ENCODE measurements around the gene AGPS.

Gene AGPS

DNA sequence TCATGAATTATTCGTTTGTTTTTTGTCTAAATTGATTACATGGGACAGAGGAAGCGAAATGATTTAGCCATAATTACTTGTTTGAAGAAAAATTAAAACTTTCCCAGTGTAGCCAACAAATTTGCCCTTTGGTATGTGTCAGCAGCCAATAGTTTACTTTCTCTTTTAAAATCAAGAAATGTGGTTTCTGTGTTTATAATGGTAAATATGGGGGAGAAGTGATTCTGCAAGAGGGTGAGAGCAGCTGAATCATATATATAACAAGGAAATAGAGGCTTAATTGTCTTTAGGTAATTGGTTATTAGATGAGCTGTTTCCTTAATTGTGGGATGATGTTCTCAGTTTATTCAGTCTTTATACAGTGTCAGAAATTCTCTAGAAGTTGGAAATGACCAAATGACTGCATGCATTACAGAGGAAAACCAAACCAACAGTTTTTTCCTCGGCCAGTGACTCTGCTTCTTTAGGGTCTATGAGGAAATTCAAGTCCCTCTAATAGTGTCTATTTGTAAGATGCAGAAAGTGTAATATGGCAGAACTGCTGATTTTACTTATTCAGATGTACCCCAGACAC lies 132.9 kb downstream of the AGPS start:
- H3K4me3 ChIP-seq (replicated peaks; ENCODE audit: low read depth, low read length) = no peak overlapping the region
- no peak for DNase-seq (ENCODE audit: extremely low read depth, low read depth)
- TF ChIP-seq, protein P1, sequence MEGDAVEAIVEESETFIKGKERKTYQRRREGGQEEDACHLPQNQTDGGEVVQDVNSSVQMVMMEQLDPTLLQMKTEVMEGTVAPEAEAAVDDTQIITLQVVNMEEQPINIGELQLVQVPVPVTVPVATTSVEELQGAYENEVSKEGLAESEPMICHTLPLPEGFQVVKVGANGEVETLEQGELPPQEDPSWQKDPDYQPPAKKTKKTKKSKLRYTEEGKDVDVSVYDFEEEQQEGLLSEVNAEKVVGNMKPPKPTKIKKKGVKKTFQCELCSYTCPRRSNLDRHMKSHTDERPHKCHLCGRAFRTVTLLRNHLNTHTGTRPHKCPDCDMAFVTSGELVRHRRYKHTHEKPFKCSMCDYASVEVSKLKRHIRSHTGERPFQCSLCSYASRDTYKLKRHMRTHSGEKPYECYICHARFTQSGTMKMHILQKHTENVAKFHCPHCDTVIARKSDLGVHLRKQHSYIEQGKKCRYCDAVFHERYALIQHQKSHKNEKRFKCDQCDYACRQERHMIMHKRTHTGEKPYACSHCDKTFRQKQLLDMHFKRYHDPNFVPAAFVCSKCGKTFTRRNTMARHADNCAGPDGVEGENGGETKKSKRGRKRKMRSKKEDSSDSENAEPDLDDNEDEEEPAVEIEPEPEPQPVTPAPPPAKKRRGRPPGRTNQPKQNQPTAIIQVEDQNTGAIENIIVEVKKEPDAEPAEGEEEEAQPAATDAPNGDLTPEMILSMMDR (IDR thresholded peaks at IDR 0.05; ENCODE audit: low read depth, low read length, missing control alignments) = no peak

GRCh38 chr2:177528351-177528933 lies 135.9 kb downstream of the AGPS start:
- H3K4me3 ChIP-seq (replicated peaks; ENCODE audit: low read depth, low read length) = no peak overlapping the region
- TF ChIP-seq, protein P1 (IDR thresholded peaks at IDR 0.05; ENCODE audit: low read depth, low read length, missing control alignments) = no peak
- no peak for DNase-seq (ENCODE audit: extremely low read depth, low read depth)

DNA sequence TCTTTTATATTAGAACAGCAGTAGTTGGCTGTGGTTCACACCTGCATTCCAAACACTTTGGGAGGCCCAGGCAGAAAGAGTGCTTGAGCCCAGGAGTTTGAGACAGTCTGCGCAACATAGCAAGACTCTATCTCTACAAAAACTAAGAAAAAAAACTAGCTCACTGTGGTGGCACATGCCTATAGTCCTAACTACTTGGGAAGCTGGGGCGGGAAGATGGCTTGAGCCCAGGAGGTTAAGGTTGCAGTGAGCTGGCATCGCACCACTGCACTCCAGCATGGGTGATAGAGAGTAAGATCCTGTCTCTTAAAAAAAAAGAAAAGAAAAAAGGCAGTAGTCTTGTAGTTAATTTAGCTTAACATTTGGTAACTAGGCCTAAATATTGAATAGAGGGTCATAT lies 136.6 kb downstream of the AGPS start:
- no peak for DNase-seq (ENCODE audit: extremely low read depth, low read depth)
- no peak overlapping the region for H3K4me3 ChIP-seq (replicated peaks; ENCODE audit: low read depth, low read length)
- TF ChIP-seq, protein P1 (IDR thresholded peaks at IDR 0.05; ENCODE audit: low read depth, low read length, missing control alignments) = no peak

- DNase-seq (ENCODE audit: extremely low read depth, low read depth) = no peak
- TF ChIP-seq, protein P1 (IDR thresholded peaks at IDR 0.05; ENCODE audit: low read depth, low read length, missing control alignments) = no peak
Measured at GRCh38 chr2:177530561-177530960, 138.0 kb downstream of the AGPS start.

DNA sequence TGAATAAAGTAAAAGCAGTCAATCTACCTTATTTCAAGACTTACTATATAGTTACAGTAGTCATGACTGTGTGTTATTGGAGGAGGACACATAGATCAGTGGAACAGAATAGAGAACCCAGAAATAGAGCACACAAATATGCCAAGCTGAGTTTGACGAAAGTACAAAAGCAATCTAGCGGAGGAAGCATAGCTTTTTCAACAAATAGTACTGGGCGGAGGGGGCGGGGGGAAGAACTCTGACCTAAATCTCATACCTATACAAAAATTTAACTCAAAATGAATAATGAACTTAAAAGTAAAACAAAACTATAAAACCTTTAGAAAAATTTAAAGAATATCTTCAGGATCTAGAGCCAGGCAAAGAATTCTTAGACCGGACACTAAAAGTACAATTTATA lies 139.1 kb downstream of the AGPS start:
- DNase-seq (ENCODE audit: extremely low read depth, low read depth) = no peak
- no peak overlapping the region for H3K4me3 ChIP-seq (replicated peaks; ENCODE audit: low read depth, low read length)
- TF ChIP-seq, protein P1 (IDR thresholded peaks at IDR 0.05; ENCODE audit: low read depth, low read length, missing control alignments) = no peak

More at GRCh38 chr2:177530561-177530960, 138.0 kb downstream of the AGPS start:
- H3K4me3 ChIP-seq (replicated peaks; ENCODE audit: low read depth, low read length) = no peak overlapping the region

DNA sequence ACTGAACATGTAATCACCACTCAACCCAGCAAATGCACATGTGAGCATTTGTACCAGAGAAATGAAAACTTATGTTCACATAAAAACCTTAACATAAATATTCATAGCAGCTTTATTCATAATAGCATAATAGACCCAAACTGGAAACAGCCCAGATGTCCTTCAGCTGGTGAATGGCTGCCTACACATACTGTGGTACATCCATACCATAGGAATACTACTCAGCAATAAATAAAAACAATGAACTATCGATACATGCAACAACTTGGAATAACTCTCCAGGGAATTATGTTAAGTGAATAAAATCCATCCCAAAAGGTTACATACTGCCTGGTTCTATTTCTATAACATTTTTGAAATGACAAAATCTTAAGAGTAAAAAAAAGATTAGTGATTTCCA lies 140.0 kb downstream of the AGPS start:
- H3K4me3 ChIP-seq (replicated peaks; ENCODE audit: low read depth, low read length) = no peak overlapping the region
- DNase-seq (ENCODE audit: extremely low read depth, low read depth) = no peak
- TF ChIP-seq, protein P1 (IDR thresholded peaks at IDR 0.05; ENCODE audit: low read depth, low read length, missing control alignments) = no peak

GRCh38 chr2:177533253-177533652 lies 140.7 kb downstream of the AGPS start:
- TF ChIP-seq, protein P1 (IDR thresholded peaks at IDR 0.05; ENCODE audit: low read depth, low read length, missing control alignments) = no peak
- H3K4me3 ChIP-seq (replicated peaks; ENCODE audit: low read depth, low read length) = no peak overlapping the region
- no peak for DNase-seq (ENCODE audit: extremely low read depth, low read depth)
